HEK293 (cell line): ENCODE measurements around the gene LGR5.

Experiments used
- HOXA7 ChIP-seq: sonication (generic); formaldehyde crosslinking; IDR thresholded peaks from 2 replicates; pipeline ENCODE4 v1.8.1; 2022; ENCODE audit warnings: missing genetic modification reagents, borderline replicate concordance
- KLF1 ChIP-seq: fragments of 450-650 bp; formaldehyde crosslinking; IDR thresholded peaks from 2 replicates; pipeline ENCODE4 v1.5.1; 2016; ENCODE audit warnings: missing biosample characterization, missing genetic modification characterization
- MYNN ChIP-seq: fragments of 450-650 bp; formaldehyde crosslinking; IDR thresholded peaks from 2 replicates; pipeline ENCODE4 v1.5.1; 2016; ENCODE audit warnings: missing biosample characterization, missing genetic modification characterization, borderline replicate concordance
- PRDM1 ChIP-seq: fragments of 450-650 bp; formaldehyde crosslinking; IDR thresholded peaks from 2 replicates; pipeline ENCODE4; 2016; ENCODE audit warnings: missing biosample characterization, missing genetic modification characterization
- TCF7L2 ChIP-seq: IDR thresholded peaks from 2 replicates; pipeline ENCODE4 v1.6.1; 2011; ENCODE audit warnings: low read depth, mild to moderate bottlenecking, inconsistent platforms, low read length, moderate library complexity, borderline replicate concordance
- TRIM28 ChIP-seq: IDR thresholded peaks from 2 replicates; pipeline ENCODE4 v1.6.1; 2011; ENCODE audit warnings: low read length, control low read depth, borderline replicate concordance
- ZNF10 ChIP-seq: fragments of 450-650 bp; formaldehyde crosslinking; IDR thresholded peaks from 2 replicates; pipeline ENCODE4 v1.5.1; 2017; ENCODE audit warnings: missing biosample characterization, missing genetic modification characterization
- ZNF175 ChIP-seq: fragments of 450-650 bp; formaldehyde crosslinking; IDR thresholded peaks from 2 replicates; pipeline ENCODE4 v1.5.1; 2016; ENCODE audit warnings: missing biosample characterization, missing genetic modification characterization
- ZNF184 ChIP-seq: fragments of 450-650 bp; IDR thresholded peaks from 2 replicates; pipeline ENCODE4 v1.5.1; 2018; ENCODE audit warnings: missing biosample characterization, mild to moderate bottlenecking, missing genetic modification characterization
- ZNF266 ChIP-seq: fragments of 450-650 bp; formaldehyde crosslinking; IDR thresholded peaks from 2 replicates; pipeline ENCODE4 v1.5.1; 2016; ENCODE audit warnings: missing biosample characterization, missing genetic modification characterization, low read depth
- ZNF302 ChIP-seq: fragments of 450-650 bp; formaldehyde crosslinking; IDR thresholded peaks from 2 replicates; pipeline ENCODE4 v1.5.1; 2016; ENCODE audit warnings: missing biosample characterization, missing genetic modification characterization, low read depth
- ZNF324 ChIP-seq: fragments of 450-650 bp; formaldehyde crosslinking; IDR thresholded peaks from 2 replicates; pipeline ENCODE4 v1.5.1; 2016; ENCODE audit warnings: missing biosample characterization, missing genetic modification characterization
- ZNF394 ChIP-seq: fragments of 450-650 bp; formaldehyde crosslinking; IDR thresholded peaks from 2 replicates; pipeline ENCODE4 v1.5.1; 2016; ENCODE audit warnings: missing biosample characterization, missing genetic modification characterization, mild to moderate bottlenecking, moderate library complexity, borderline replicate concordance
- ZNF530 ChIP-seq: fragments of 450-650 bp; formaldehyde crosslinking; IDR thresholded peaks from 2 replicates; pipeline ENCODE4 v1.5.1; 2016; ENCODE audit warnings: low read depth, missing biosample characterization, missing genetic modification characterization
- ZNF555 ChIP-seq: fragments of 450-650 bp; formaldehyde crosslinking; conservative IDR thresholded peaks from 2 replicates; pipeline ENCODE4 v1.5.1; 2017; ENCODE audit warnings: missing biosample characterization, mild to moderate bottlenecking, missing genetic modification characterization, inconsistent platforms
- ZNF560 ChIP-seq: fragments of 450-650 bp; formaldehyde crosslinking; IDR thresholded peaks from 2 replicates; pipeline ENCODE4 v1.5.1; 2017; ENCODE audit warnings: missing biosample characterization, missing genetic modification characterization, borderline replicate concordance
- ZNF600 ChIP-seq: fragments of 450-650 bp; formaldehyde crosslinking; IDR thresholded peaks from 2 replicates; pipeline ENCODE4 v1.5.1; 2016; ENCODE audit warnings: missing biosample characterization, missing genetic modification characterization
- ZNF660 ChIP-seq: fragments of 450-650 bp; IDR thresholded peaks from 2 replicates; pipeline ENCODE4 v1.5.1; 2018; ENCODE audit warnings: missing biosample characterization, mild to moderate bottlenecking, missing genetic modification characterization
- ZNF785 ChIP-seq: fragments of 450-650 bp; formaldehyde crosslinking; IDR thresholded peaks from 2 replicates; pipeline ENCODE4 v1.5.1; 2016; ENCODE audit warnings: missing biosample characterization, missing genetic modification characterization
- ZSCAN23 ChIP-seq: fragments of 450-650 bp; formaldehyde crosslinking; IDR thresholded peaks from 2 replicates; pipeline ENCODE4 v1.5.1; 2016; ENCODE audit warnings: missing biosample characterization, missing genetic modification characterization
- TF ChIP-seq, protein P1 (sequence below): fragments of 450-650 bp; formaldehyde crosslinking; IDR thresholded peaks from 2 replicates; pipeline ENCODE4 v1.5.1; 2016; ENCODE audit warnings: missing biosample characterization, missing genetic modification characterization
- TF ChIP-seq, protein P2 (sequence below): fragments of 450-650 bp; formaldehyde crosslinking; IDR thresholded peaks from 2 replicates; pipeline ENCODE4 v1.5.1; 2016; ENCODE audit warnings: missing biosample characterization, missing genetic modification characterization
- TF ChIP-seq, protein P3 (sequence below): fragments of 450-650 bp; formaldehyde crosslinking; conservative IDR thresholded peaks from 2 replicates; pipeline ENCODE4 v1.5.1; 2016; ENCODE audit warnings: low read depth, missing biosample characterization, missing genetic modification characterization
- TF ChIP-seq, protein P4 (sequence below): fragments of 450-650 bp; formaldehyde crosslinking; IDR thresholded peaks from 2 replicates; pipeline ENCODE4 v1.5.1; 2017; ENCODE audit warnings: missing biosample characterization, missing genetic modification characterization
- TF ChIP-seq, protein P5 (sequence below): fragments of 450-650 bp; formaldehyde crosslinking; conservative IDR thresholded peaks from 2 replicates; pipeline ENCODE4 v1.5.1; 2016; ENCODE audit warnings: low read depth, missing biosample characterization, missing genetic modification characterization

LGR5 gene

DNA sequence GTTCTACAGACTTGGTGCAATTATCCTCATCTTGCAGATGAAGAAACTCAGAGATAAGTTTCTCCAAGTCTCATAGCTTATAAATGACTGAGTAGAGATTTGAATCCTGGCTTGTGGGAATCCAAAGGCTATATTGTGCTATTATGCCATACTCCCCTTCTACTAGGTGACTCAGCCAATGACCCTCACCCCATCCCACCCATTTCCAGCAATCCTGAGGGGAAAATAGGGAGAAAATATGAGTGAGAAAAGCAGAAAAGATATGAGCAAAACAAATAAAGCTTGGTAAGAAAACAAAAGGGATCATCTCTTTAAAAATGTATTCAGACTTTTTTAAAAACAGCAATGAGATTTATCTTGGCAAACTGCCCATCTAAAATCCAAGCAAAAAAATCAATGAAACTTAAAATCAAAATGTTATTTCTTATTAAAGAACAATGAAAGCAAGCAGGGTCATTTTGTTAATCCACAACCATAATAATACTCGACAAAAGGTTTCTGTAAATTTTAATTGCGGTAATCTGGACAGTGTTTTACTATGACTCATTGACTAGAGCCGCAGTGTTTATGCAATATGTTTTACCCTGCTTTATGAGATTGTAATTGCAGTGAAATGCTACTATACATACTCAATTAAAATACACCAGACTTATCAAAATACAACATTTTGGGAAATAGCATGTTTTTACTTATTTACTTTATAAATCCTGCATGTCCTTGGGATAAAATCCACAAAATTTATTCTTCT lies 13.1 kb upstream of the LGR5 start (continued):
- TF ChIP-seq, protein P1, sequence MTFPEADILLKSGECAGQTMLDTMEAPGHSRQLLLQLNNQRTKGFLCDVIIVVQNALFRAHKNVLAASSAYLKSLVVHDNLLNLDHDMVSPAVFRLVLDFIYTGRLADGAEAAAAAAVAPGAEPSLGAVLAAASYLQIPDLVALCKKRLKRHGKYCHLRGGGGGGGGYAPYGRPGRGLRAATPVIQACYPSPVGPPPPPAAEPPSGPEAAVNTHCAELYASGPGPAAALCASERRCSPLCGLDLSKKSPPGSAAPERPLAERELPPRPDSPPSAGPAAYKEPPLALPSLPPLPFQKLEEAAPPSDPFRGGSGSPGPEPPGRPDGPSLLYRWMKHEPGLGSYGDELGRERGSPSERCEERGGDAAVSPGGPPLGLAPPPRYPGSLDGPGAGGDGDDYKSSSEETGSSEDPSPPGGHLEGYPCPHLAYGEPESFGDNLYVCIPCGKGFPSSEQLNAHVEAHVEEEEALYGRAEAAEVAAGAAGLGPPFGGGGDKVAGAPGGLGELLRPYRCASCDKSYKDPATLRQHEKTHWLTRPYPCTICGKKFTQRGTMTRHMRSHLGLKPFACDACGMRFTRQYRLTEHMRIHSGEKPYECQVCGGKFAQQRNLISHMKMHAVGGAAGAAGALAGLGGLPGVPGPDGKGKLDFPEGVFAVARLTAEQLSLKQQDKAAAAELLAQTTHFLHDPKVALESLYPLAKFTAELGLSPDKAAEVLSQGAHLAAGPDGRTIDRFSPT = peak; percentile 62; the same call in 1 of the 2 replicates
- TF ChIP-seq ZNF324 (tag by site-specific recombination) (no peak), TRIM28 (no peak), ZNF302 (no peak), ZNF785 (no peak), ZNF266 (tag by site-specific recombination) (no peak), ZSCAN23 (tag by site-specific recombination) (no peak), ZNF184 (tag by site-specific recombination) (0 out of 2 replicates have a peak, but pooled peaks have one; percentile 30), MYNN (tag by site-specific recombination) (no peak), ZNF10 (tag by site-specific recombination) (no peak), PRDM1 (tag by site-specific recombination) (no peak), ZNF394 (tag by site-specific recombination) (no peak), ZNF660 (tag by site-specific recombination) (no peak), ZNF560 (tag by site-specific recombination) (no peak), ZNF600 (tag by site-specific recombination) (no peak), ZNF175 (no peak), TCF7L2 (no peak), ZNF530 (no peak), ZNF555 (tag by site-specific recombination) (no peak), HOXA7 (CRISPR knock-in tag) (no peak), KLF1 (tag by site-specific recombination) (no peak)
- TF ChIP-seq, protein P2, sequence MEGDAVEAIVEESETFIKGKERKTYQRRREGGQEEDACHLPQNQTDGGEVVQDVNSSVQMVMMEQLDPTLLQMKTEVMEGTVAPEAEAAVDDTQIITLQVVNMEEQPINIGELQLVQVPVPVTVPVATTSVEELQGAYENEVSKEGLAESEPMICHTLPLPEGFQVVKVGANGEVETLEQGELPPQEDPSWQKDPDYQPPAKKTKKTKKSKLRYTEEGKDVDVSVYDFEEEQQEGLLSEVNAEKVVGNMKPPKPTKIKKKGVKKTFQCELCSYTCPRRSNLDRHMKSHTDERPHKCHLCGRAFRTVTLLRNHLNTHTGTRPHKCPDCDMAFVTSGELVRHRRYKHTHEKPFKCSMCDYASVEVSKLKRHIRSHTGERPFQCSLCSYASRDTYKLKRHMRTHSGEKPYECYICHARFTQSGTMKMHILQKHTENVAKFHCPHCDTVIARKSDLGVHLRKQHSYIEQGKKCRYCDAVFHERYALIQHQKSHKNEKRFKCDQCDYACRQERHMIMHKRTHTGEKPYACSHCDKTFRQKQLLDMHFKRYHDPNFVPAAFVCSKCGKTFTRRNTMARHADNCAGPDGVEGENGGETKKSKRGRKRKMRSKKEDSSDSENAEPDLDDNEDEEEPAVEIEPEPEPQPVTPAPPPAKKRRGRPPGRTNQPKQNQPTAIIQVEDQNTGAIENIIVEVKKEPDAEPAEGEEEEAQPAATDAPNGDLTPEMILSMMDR (tag by site-specific recombination) = no peak
- TF ChIP-seq, protein P3, sequence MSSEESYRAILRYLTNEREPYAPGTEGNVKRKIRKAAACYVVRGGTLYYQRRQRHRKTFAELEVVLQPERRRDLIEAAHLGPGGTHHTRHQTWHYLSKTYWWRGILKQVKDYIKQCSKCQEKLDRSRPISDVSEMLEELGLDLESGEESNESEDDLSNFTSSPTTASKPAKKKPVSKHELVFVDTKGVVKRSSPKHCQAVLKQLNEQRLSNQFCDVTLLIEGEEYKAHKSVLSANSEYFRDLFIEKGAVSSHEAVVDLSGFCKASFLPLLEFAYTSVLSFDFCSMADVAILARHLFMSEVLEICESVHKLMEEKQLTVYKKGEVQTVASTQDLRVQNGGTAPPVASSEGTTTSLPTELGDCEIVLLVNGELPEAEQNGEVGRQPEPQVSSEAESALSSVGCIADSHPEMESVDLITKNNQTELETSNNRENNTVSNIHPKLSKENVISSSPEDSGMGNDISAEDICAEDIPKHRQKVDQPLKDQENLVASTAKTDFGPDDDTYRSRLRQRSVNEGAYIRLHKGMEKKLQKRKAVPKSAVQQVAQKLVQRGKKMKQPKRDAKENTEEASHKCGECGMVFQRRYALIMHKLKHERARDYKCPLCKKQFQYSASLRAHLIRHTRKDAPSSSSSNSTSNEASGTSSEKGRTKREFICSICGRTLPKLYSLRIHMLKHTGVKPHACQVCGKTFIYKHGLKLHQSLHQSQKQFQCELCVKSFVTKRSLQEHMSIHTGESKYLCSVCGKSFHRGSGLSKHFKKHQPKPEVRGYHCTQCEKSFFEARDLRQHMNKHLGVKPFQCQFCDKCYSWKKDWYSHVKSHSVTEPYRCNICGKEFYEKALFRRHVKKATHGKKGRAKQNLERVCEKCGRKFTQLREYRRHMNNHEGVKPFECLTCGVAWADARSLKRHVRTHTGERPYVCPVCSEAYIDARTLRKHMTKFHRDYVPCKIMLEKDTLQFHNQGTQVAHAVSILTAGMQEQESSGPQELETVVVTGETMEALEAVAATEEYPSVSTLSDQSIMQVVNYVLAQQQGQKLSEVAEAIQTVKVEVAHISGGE (tag by site-specific recombination) = no peak
- TF ChIP-seq, protein P4, sequence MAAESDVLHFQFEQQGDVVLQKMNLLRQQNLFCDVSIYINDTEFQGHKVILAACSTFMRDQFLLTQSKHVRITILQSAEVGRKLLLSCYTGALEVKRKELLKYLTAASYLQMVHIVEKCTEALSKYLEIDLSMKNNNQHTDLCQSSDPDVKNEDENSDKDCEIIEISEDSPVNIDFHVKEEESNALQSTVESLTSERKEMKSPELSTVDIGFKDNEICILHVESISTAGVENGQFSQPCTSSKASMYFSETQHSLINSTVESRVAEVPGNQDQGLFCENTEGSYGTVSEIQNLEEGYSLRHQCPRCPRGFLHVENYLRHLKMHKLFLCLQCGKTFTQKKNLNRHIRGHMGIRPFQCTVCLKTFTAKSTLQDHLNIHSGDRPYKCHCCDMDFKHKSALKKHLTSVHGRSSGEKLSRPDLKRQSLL (tag by site-specific recombination) = peak; percentile 79
- TF ChIP-seq, protein P5, sequence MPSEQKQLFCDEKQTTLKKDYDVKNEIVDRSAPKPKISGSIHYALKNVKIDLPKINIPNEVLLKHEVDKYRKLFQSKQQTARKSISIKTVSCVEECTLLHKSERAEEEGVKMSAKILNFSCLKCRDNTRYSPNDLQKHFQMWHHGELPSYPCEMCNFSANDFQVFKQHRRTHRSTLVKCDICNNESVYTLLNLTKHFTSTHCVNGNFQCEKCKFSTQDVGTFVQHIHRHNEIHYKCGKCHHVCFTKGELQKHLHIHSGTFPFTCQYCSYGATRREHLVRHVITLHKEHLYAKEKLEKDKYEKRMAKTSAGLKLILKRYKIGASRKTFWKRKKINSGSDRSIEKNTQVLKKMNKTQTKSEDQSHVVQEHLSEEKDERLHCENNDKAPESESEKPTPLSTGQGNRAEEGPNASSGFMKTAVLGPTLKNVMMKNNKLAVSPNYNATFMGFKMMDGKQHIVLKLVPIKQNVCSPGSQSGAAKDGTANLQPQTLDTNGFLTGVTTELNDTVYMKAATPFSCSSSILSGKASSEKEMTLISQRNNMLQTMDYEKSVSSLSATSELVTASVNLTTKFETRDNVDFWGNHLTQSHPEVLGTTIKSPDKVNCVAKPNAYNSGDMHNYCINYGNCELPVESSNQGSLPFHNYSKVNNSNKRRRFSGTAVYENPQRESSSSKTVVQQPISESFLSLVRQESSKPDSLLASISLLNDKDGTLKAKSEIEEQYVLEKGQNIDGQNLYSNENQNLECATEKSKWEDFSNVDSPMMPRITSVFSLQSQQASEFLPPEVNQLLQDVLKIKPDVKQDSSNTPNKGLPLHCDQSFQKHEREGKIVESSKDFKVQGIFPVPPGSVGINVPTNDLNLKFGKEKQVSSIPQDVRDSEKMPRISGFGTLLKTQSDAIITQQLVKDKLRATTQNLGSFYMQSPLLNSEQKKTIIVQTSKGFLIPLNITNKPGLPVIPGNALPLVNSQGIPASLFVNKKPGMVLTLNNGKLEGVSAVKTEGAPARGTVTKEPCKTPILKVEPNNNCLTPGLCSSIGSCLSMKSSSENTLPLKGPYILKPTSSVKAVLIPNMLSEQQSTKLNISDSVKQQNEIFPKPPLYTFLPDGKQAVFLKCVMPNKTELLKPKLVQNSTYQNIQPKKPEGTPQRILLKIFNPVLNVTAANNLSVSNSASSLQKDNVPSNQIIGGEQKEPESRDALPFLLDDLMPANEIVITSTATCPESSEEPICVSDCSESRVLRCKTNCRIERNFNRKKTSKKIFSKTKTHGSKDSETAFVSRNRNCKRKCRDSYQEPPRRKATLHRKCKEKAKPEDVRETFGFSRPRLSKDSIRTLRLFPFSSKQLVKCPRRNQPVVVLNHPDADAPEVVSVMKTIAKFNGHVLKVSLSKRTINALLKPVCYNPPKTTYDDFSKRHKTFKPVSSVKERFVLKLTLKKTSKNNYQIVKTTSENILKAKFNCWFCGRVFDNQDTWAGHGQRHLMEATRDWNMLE (tag by site-specific recombination) = 0 out of 2 replicates have a peak, but pooled peaks have one; percentile 12
